Omental fat pad (tissue), 4 donors: ENCODE measurements around the gene SLC29A4. TPM values are rescaled to one million over a fixed set of nuclear protein-coding genes. Genes with fewer than 3 reads are reported as not detected.

Source experiments
- ATAC-seq: fragments of 150-250 bp; one replicate; pipeline ENCODE4 v1.9.1; 2016; ENCODE audit warnings: mild to moderate bottlenecking, moderate library complexity; ENCODE audit not compliant: low FRiP score
- DNase-seq: peaks from one replicate; pipeline ENCODE4 v3.0.0-alpha.2; 2019; ENCODE audit warnings: low spot score
- total RNA-seq, 4 donors: library from RNA; depleted of rRNA; stranded (reverse); fragments of >200 nt; gene quantifications; one replicate each; pipeline ENCODE4 v1.1.0, GENCODE V29; 2016
- TF ChIP-seq, protein P1 (sequence below), 3 donors: fragments of 450-650 bp; IDR thresholded peaks; one replicate each; pipeline ENCODE4 v1.5.1; 2016 to 2017; ENCODE audit warnings: antibody characterized with exemption in 3 of 3, mild to moderate bottlenecking in 3 of 3, moderate library complexity in 2 of 3

Gene SLC29A4
- total RNA-seq, 4 donors from 2014 or later = 7.3 to 22.7 (median 13.3) TPM

DNA sequence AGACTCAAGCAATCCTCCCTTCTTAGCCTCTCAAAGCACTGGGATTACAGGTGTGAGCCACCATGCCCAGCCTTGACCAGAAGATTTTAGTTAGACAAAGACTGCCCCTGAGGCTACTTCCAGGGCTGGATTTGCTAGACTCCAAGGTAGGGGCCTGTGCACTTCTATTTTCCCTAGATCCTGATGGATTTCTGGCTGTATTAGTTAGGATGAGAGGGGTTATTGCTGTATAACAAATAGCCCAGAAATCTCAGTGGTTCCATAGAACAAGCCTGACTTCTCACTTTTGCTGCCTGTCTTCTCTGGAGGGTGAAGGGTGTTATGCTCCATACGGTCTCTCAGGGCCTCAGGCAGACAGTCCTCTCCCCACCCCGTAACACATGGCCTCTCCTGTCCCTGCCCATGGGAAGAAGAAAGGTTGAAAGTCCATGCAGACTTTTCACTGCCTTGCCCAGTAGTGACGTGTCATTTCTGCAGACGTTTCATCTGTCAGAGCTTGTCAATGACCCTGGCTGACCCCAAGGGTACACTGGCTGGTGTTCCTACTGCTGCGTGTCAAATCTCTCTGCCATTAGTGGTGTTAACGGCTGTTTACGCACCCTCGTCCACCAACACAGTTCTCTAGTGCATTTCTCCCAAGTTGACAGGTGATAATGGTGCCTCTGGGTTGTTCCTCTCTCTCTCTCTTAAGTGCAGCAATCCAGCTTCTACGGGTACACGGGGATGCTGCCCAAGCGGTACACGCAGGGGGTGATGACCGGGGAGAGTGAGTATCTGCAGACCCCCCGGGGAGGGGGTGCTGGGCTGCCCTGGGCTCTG lies 11.6 kb downstream of the SLC29A4 start:
- ATAC-seq = no peak
- TF ChIP-seq, protein P1, sequence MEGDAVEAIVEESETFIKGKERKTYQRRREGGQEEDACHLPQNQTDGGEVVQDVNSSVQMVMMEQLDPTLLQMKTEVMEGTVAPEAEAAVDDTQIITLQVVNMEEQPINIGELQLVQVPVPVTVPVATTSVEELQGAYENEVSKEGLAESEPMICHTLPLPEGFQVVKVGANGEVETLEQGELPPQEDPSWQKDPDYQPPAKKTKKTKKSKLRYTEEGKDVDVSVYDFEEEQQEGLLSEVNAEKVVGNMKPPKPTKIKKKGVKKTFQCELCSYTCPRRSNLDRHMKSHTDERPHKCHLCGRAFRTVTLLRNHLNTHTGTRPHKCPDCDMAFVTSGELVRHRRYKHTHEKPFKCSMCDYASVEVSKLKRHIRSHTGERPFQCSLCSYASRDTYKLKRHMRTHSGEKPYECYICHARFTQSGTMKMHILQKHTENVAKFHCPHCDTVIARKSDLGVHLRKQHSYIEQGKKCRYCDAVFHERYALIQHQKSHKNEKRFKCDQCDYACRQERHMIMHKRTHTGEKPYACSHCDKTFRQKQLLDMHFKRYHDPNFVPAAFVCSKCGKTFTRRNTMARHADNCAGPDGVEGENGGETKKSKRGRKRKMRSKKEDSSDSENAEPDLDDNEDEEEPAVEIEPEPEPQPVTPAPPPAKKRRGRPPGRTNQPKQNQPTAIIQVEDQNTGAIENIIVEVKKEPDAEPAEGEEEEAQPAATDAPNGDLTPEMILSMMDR (IDR thresholded peaks at IDR 0.05) = no peak
- no peak for DNase-seq

DNA sequence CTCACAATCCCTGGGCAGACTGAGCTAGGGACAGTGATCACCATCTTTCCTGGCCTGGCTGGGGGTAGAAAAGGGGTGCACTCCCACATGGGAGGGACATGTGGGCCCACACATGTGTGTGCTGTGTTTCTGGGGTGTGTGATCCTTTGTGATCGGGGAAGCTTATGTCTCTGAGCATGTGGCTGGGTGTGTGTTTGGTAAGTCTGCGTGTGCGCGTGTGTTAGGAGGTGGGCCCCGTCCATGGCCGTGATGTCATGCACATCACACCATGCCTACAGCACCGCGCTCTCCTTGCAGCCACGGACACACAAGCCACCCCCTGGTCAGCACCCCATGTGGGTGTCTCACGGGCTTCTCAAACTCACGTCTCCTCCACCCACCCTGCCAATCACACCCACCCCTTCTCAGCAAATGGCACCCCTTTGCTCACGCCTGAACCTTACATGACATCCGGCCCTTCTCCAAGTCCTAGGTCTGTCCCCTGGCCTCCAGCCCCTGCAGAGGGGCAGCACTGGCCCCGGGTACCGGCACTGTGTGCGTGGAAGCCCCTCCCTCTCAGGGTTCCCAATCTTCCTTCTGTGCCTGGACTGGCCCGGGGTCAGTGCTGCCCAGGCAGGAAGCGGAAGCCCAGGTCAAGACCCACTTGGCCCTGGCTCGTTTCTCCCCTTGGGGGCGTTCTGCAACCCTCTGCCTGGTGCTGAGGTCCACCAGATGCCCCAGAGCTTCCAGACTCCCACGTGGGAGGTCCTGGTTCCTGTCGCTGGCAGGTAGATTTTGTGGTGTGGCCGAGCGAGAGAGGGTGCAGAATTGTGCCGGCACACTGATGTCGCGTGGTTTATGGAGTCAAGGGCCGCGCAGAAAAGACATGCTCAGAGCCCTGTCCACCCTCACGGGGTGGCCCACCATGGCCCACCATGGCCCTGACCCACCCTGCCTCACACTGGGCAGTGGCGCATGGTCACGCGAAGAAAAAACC lies 12.6 kb downstream of the SLC29A4 start:
- ATAC-seq (no peak), DNase-seq (no peak)
- TF ChIP-seq, protein P1 (IDR thresholded peaks at IDR 0.05) = no peak

DNA sequence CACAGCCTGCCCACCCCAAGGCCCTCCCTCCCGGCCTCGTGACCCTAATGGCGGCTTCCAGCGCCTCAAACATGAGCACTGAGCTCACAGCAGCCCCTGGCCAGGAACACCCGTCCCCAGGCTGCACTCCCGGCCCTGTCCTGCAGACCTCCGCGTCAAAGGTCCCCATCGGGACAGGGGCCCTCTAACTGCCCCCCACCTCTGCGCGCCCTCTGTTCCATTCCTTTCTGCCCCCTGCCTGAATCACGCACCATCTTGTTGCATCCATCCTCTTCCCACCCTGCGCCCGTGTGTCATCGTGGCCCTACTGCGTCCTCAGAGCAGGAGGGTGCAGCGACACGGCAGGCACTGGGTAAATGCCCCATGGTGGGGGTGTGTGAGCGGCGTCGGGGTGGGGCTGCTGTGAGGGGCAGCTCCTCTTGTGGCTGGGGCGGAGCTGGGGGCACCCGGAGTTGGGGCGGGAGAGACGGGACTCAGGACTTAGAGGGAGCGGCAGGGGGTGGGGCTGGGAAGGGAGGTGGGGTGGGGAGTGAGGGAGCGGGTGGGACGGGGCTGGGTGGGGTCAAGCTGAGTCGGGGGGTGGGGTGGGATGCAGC lies 13.4 kb downstream of the SLC29A4 start:
- TF ChIP-seq, protein P1 (IDR thresholded peaks at IDR 0.05) = no peak
- no peak for ATAC-seq
- no peak for DNase-seq

DNA sequence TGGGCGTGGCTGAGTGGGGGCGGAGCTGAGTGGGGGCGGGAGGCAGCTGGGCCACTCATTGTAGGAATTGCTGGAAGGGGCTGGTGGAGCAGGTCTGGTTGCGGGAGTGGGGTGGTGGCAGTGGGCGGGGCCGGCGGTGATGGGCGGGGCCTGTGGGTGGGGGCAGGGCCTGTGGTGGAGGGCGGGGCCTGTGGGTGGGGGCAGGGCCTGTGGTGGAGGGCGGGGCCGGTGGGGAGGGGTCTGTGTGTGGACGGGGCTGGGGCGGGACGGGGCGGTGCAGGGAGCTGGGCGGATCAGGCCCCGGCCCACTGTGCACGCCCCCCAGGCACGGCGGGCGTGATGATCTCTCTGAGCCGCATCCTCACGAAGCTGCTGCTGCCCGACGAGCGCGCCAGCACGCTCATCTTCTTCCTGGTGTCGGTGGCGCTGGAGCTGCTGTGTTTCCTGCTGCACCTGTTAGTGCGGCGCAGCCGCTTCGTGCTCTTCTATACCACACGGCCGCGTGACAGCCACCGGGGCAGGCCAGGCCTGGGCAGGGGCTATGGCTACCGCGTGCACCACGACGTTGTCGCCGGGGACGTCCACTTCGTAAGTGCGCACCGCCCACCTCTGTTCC lies 14.0 kb downstream of the SLC29A4 start:
- ATAC-seq (no peak), DNase-seq (no peak)
- TF ChIP-seq, protein P1 (IDR thresholded peaks at IDR 0.05) = no peak

DNA sequence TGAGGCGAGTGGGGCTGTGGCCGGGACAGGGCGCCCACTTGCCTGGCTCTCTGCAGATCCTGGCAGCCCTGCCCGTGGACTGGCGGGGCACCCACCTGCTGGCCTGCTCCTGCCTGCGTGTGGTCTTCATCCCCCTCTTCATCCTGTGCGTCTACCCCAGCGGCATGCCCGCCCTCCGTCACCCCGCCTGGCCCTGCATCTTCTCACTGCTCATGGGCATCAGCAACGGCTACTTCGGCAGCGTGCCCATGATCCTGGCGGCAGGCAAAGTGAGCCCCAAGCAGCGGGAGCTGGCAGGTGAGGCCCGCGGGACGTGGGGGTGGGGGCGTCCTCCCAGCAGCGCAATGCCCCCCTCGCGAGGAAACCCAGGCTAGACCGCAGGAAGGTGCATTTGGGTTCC lies 17.6 kb downstream of the SLC29A4 start:
- ATAC-seq = no peak
- no peak for DNase-seq
- TF ChIP-seq, protein P1 (IDR thresholded peaks at IDR 0.05) = no peak

DNA sequence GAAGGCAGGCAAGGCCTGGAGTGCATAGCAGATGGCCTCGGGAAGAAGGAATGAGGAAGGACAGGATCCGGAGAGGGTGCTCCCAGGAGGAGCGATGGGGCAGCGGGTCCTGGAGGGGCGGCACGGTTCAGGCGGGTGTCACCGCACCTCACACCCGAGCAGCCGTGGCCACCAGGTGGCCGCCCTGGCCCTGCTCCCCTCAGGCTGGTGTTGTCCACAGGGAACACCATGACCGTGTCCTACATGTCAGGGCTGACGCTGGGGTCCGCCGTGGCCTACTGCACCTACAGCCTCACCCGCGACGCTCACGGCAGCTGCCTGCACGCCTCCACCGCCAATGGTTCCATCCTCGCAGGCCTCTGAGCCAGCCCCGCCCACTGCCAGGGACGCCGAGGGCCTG lies 19.8 kb downstream of the SLC29A4 start:
- no peak for ATAC-seq
- TF ChIP-seq, protein P1 (IDR thresholded peaks at IDR 0.05) = no peak
- DNase-seq = no peak
